ENCODE data around the gene KBTBD8.

Gene KBTBD8

GRCh38 chr3:66997560-66998112 lies 471 bp upstream of the KBTBD8 start:
- Histone ChIP-seq H3K36me3 (replicated peaks; ENCODE audit: insufficient read depth, low read length) (peaks cover under 1% of the 10 kb centered on the region; the same call in 1 of the 2 replicates), H3F3A (ENCODE audit: insufficient read depth, low read length) (peaks cover 13% of the 10 kb centered on the region; the same call in 1 of the 2 replicates), H2AFZ (ENCODE audit: low read length) (peak overlapping the region; percentile 78), H3K4me3 (ENCODE audit: low read length) (peak overlapping the region; percentile 61), H3K79me2 (ENCODE audit: low read length) (peaks cover 42% of the 10 kb centered on the region), H3K9me2 (replicated peaks; ENCODE audit: insufficient read depth, low read length) (no peaks in the 10 kb centered on the region), H3K4me2 (ENCODE audit: low read depth, low read length) (peak overlapping the region; percentile 86), H3K4me1 (ENCODE audit: low read length) (peaks cover 26% of the 10 kb centered on the region), H3K27me3 (replicated peaks; ENCODE audit: insufficient read depth, low read length) (no peaks in the 10 kb centered on the region), H3K9ac (ENCODE audit: low read length) (peak overlapping the region; percentile 21; the same call in 1 of the 2 replicates), H3K9me3 (replicated peaks; ENCODE audit: insufficient read depth, low read length) (no peaks in the 10 kb centered on the region), H3K27ac (ENCODE audit: low read length) (peak overlapping the region; percentile 9; the same call in 1 of the 2 replicates), H4K20me1 (ENCODE audit: insufficient read depth, low read length) (no peaks in the 10 kb centered on the region)
- DNase-seq, result peak; percentile 12
- TF ChIP-seq EZH2 (optimal IDR thresholded peaks at IDR 0.05; ENCODE audit: low read depth, low read length) (no peak), CTCF (IDR thresholded peaks at IDR 0.05; ENCODE audit: low read length) (no peak), EZH2phosphoT487 (IDR thresholded peaks at IDR 0.05; ENCODE audit: low read length) (no peak)

GRCh38 chr3:66998904-66999235 lies 763 bp downstream of the KBTBD8 start:
- peaks cover 54% of the 10 kb centered on the region for H3K79me2 ChIP-seq (ENCODE audit: low read length)
- H3K9ac ChIP-seq (ENCODE audit: low read length), result peak overlapping the region; percentile 65
- H3K4me1 ChIP-seq (ENCODE audit: low read length), result peaks cover 39% of the 10 kb centered on the region
- peak overlapping the region; percentile 89 for H3K4me2 ChIP-seq (ENCODE audit: low read depth, low read length)
- no peaks in the 10 kb centered on the region for H3K9me2 ChIP-seq (replicated peaks; ENCODE audit: insufficient read depth, low read length)
- H3K4me3 ChIP-seq (ENCODE audit: low read length), result peak overlapping the region; percentile 88
- H3F3A ChIP-seq (ENCODE audit: insufficient read depth, low read length), result peaks cover 13% of the 10 kb centered on the region; the same call in 1 of the 2 replicates
- no peak for TF ChIP-seq EZH2 (optimal IDR thresholded peaks at IDR 0.05; ENCODE audit: low read depth, low read length)
- TF ChIP-seq CTCF (IDR thresholded peaks at IDR 0.05; ENCODE audit: low read length), result no peak
- no peak for TF ChIP-seq EZH2phosphoT487 (IDR thresholded peaks at IDR 0.05; ENCODE audit: low read length)
- no peak for DNase-seq
- H3K27me3 ChIP-seq (replicated peaks; ENCODE audit: insufficient read depth, low read length), result no peaks in the 10 kb centered on the region
- H2AFZ ChIP-seq (ENCODE audit: low read length), result peak overlapping the region; percentile 69
- H3K36me3 ChIP-seq (replicated peaks; ENCODE audit: insufficient read depth, low read length), result peaks cover 13% of the 10 kb centered on the region
- H3K9me3 ChIP-seq (replicated peaks; ENCODE audit: insufficient read depth, low read length), result no peaks in the 10 kb centered on the region
- no peaks in the 10 kb centered on the region for H4K20me1 ChIP-seq (ENCODE audit: insufficient read depth, low read length)
- H3K27ac ChIP-seq (ENCODE audit: low read length), result peak overlapping the region; percentile 53

GRCh38 chr3:67000009-67000408 lies 1.9 kb downstream of the KBTBD8 start:
- Histone ChIP-seq H3K9ac (ENCODE audit: low read length) (peak overlapping the region; percentile 65; the same call in 1 of the 2 replicates), H3K9me2 (replicated peaks; ENCODE audit: insufficient read depth, low read length) (no peaks in the 10 kb centered on the region), H3K9me3 (replicated peaks; ENCODE audit: insufficient read depth, low read length) (no peaks in the 10 kb centered on the region), H3K79me2 (ENCODE audit: low read length) (peaks cover 65% of the 10 kb centered on the region), H4K20me1 (ENCODE audit: insufficient read depth, low read length) (no peaks in the 10 kb centered on the region), H3K4me3 (ENCODE audit: low read length) (peak overlapping the region; percentile 88; the same call in 1 of the 2 replicates), H3K27me3 (replicated peaks; ENCODE audit: insufficient read depth, low read length) (no peaks in the 10 kb centered on the region), H3F3A (ENCODE audit: insufficient read depth, low read length) (peaks cover 13% of the 10 kb centered on the region; the same call in 1 of the 2 replicates), H3K4me2 (ENCODE audit: low read depth, low read length) (peak overlapping the region; percentile 89), H3K27ac (ENCODE audit: low read length) (peak overlapping the region; percentile 53; the same call in 1 of the 2 replicates), H3K4me1 (ENCODE audit: low read length) (peaks cover 45% of the 10 kb centered on the region), H2AFZ (ENCODE audit: low read length) (no peak overlapping the region), H3K36me3 (replicated peaks; ENCODE audit: insufficient read depth, low read length) (peaks cover 19% of the 10 kb centered on the region)
- peak; percentile 47 for DNase-seq
- TF ChIP-seq EZH2 (optimal IDR thresholded peaks at IDR 0.05; ENCODE audit: low read depth, low read length) (no peak), CTCF (IDR thresholded peaks at IDR 0.05; ENCODE audit: low read length) (no peak), EZH2phosphoT487 (IDR thresholded peaks at IDR 0.05; ENCODE audit: low read length) (no peak)
